IPS DF 6.9 (cell line): Measurements from ENCODE around the gene WNT4.

Experiments used
- DNase-seq: peaks from one replicate; pipeline ENCODE4 v3.0.0-alpha.2; 2013; ENCODE audit warnings: low read depth, low spot score
- H3K27ac ChIP-seq: one replicate; pipeline ENCODE4 v1.5.1; 2013; ENCODE audit warnings: low read length, control low read depth
- H3K27me3 ChIP-seq: 2 replicates; pipeline ENCODE4 v1.6.1; 2013; ENCODE audit warnings: mild to moderate bottlenecking, low read length; ENCODE audit not compliant: control insufficient read depth, insufficient read depth
- H3K36me3 ChIP-seq: 2 replicates; pipeline ENCODE4 v1.6.1; 2013; ENCODE audit warnings: low read length; ENCODE audit not compliant: control insufficient read depth, insufficient read depth
- H3K4me1 ChIP-seq: 2 replicates; pipeline ENCODE4 v1.6.1; 2013; ENCODE audit warnings: low read length; ENCODE audit not compliant: control insufficient read depth, insufficient read depth
- H3K4me3 ChIP-seq: 2 replicates; pipeline ENCODE4 v1.5.1; 2013; ENCODE audit warnings: mild to moderate bottlenecking, low read length
- H3K9me3 ChIP-seq: 2 replicates; pipeline ENCODE4 v1.6.1; 2013; ENCODE audit warnings: low read length, inconsistent platforms; ENCODE audit not compliant: control insufficient read depth, insufficient read depth
- WGBS: extraction: QIAGEN DNeasy Blood & Tissue Kit; methylation state at CpG from one replicate; pipeline ENCODE4 v1.1.7; 2013; ENCODE audit warnings: mixed read lengths, missing lambda C conversion rate; ENCODE audit not compliant: insufficient read length, insufficient coverage; 5-methylcytosine and 5-hydroxymethylcytosine counted together

The WNT4 gene

GRCh38 chr1:22179197-22179803 is 36.4 kb upstream of the WNT4 start:
- Histone ChIP-seq H3K4me3 (no peak overlapping the region), H3K27ac (no peak overlapping the region)
- WGBS, result no CpG with 5 or more reads among the region's 2 CpGs

GRCh38 chr1:22177354-22178003 is 34.6 kb upstream of the WNT4 start:
- DNase-seq, result no peak
- no CpG with 5 or more reads among the region's 9 CpGs for WGBS
- H3K36me3 ChIP-seq, result no peaks in the 10 kb centered on the region
- H3K4me1 ChIP-seq, result no peaks in the 10 kb centered on the region
- H3K27me3 ChIP-seq, result no peaks in the 10 kb centered on the region
- H3K27ac ChIP-seq, result no peak overlapping the region
- no peak overlapping the region for H3K4me3 ChIP-seq
- H3K9me3 ChIP-seq, result no peaks in the 10 kb centered on the region

More at GRCh38 chr1:22179197-22179803, 36.4 kb upstream of the WNT4 start:
- Histone ChIP-seq H3K4me1 (no peaks in the 10 kb centered on the region), H3K36me3 (no peaks in the 10 kb centered on the region), H3K27me3 (no peaks in the 10 kb centered on the region), H3K9me3 (no peaks in the 10 kb centered on the region)
- DNase-seq, result no peak

- H3K9me3 ChIP-seq, result no peaks in the 10 kb centered on the region
- no peaks in the 10 kb centered on the region for H3K4me1 ChIP-seq
- no peaks in the 10 kb centered on the region for H3K36me3 ChIP-seq
- H3K27ac ChIP-seq, result no peak overlapping the region
- WGBS, result no CpG with 5 or more reads among the region's 5 CpGs
- H3K4me3 ChIP-seq, result no peak overlapping the region; the same call in 1 of the 2 replicates
- no peaks in the 10 kb centered on the region for H3K27me3 ChIP-seq
- DNase-seq, result no peak
Measured at GRCh38 chr1:22176258-22176657, 33.4 kb upstream of the WNT4 start.

- no peak overlapping the region for H3K4me3 ChIP-seq
- H3K27me3 ChIP-seq, result no peaks in the 10 kb centered on the region
- H3K27ac ChIP-seq, result no peak overlapping the region
- no peaks in the 10 kb centered on the region for H3K36me3 ChIP-seq
- no CpG with 5 or more reads among the region's 9 CpGs for WGBS
- H3K4me1 ChIP-seq, result no peaks in the 10 kb centered on the region
- H3K9me3 ChIP-seq, result no peaks in the 10 kb centered on the region
- no peak for DNase-seq
Measured at GRCh38 chr1:22174446-22175220, 31.7 kb upstream of the WNT4 start.

- H3K36me3 ChIP-seq, result no peaks in the 10 kb centered on the region
- H3K27me3 ChIP-seq, result no peaks in the 10 kb centered on the region
- H3K4me3 ChIP-seq, result no peak overlapping the region
- no peaks in the 10 kb centered on the region for H3K4me1 ChIP-seq
- WGBS, result no CpG with 5 or more reads among the region's 18 CpGs
- no peak for DNase-seq
- H3K9me3 ChIP-seq, result no peaks in the 10 kb centered on the region
- no peak overlapping the region for H3K27ac ChIP-seq
Measured at GRCh38 chr1:22171951-22172715, 29.2 kb upstream of the WNT4 start.

GRCh38 chr1:22169816-22170215 is 26.9 kb upstream of the WNT4 start:
- no peak overlapping the region for H3K4me3 ChIP-seq
- H3K27ac ChIP-seq, result no peak overlapping the region
- no peaks in the 10 kb centered on the region for H3K27me3 ChIP-seq
- H3K9me3 ChIP-seq, result no peaks in the 10 kb centered on the region
- no CpG with 5 or more reads among the region's 4 CpGs for WGBS
- no peak for DNase-seq
- H3K36me3 ChIP-seq, result no peaks in the 10 kb centered on the region
- H3K4me1 ChIP-seq, result no peaks in the 10 kb centered on the region

GRCh38 chr1:22168412-22168973 is 25.6 kb upstream of the WNT4 start:
- Histone ChIP-seq H3K27ac (no peak overlapping the region), H3K36me3 (no peaks in the 10 kb centered on the region), H3K9me3 (no peaks in the 10 kb centered on the region), H3K4me3 (no peak overlapping the region), H3K27me3 (no peaks in the 10 kb centered on the region), H3K4me1 (no peaks in the 10 kb centered on the region)
- no CpG with 5 or more reads among the region's 4 CpGs for WGBS
- DNase-seq, result no peak

- Histone ChIP-seq H3K4me1 (no peaks in the 10 kb centered on the region), H3K4me3 (no peak overlapping the region), H3K9me3 (no peaks in the 10 kb centered on the region), H3K27ac (no peak overlapping the region), H3K27me3 (no peaks in the 10 kb centered on the region), H3K36me3 (no peaks in the 10 kb centered on the region)
- no CpG with 5 or more reads among the region's 1 CpG for WGBS
- no peak for DNase-seq
Measured at GRCh38 chr1:22166439-22166838, 23.5 kb upstream of the WNT4 start.

- H3K27ac ChIP-seq, result no peak overlapping the region
- DNase-seq, result no peak
- no peaks in the 10 kb centered on the region for H3K4me1 ChIP-seq
- no CpG with 5 or more reads among the region's 14 CpGs for WGBS
- no peaks in the 10 kb centered on the region for H3K27me3 ChIP-seq
- H3K4me3 ChIP-seq, result no peak overlapping the region
- no peaks in the 10 kb centered on the region for H3K9me3 ChIP-seq
- H3K36me3 ChIP-seq, result no peaks in the 10 kb centered on the region
Measured at GRCh38 chr1:22164841-22165808, 22.2 kb upstream of the WNT4 start.
